Measurements from ENCODE around the gene CBLN3.

- TF ChIP-seq CEBPB (IDR thresholded peaks at IDR 0.05) (no peak), CHD2 (IDR thresholded peaks at IDR 0.05; ENCODE audit: low read length, partially characterized antibody) (no peak), CTCF (IDR thresholded peaks at IDR 0.05) (no peak), RCOR1 (IDR thresholded peaks at IDR 0.05; ENCODE audit: low read depth, low read length) (no peak)
These were observed 47.5 kb downstream of the CBLN3 start for GRCh38 chr14:24382064-24382371.

Measured in A549 (cell line).